Mesendoderm (in vitro differentiated cells): ENCODE data around the gene SEC61A1.

Experiments used
- DNase-seq: peaks from one replicate; pipeline ENCODE4 v3.0.0; 2013
- H2AK5ac ChIP-seq: 2 replicates; pipeline ENCODE4 v1.6.1; 2013; ENCODE audit warnings: low read length, inconsistent platforms
- H2BK120ac ChIP-seq: 2 replicates; pipeline ENCODE4 v1.6.1; 2013; ENCODE audit warnings: low read depth, mild to moderate bottlenecking, low read length, moderate library complexity, mixed read lengths
- H2BK15ac ChIP-seq: replicated peaks from 2 replicates; pipeline ENCODE4 v1.6.1; 2013; ENCODE audit warnings: low read depth, mild to moderate bottlenecking, moderate library complexity
- H2BK5ac ChIP-seq: 2 replicates; pipeline ENCODE4 v1.6.1; 2013; ENCODE audit warnings: low read length, inconsistent platforms
- H3K18ac ChIP-seq: 2 replicates; pipeline ENCODE4 v1.6.1; 2013; ENCODE audit warnings: mild to moderate bottlenecking, low read length, mixed read lengths
- H3K23ac ChIP-seq: one replicate; pipeline ENCODE4 v1.6.1; 2013; ENCODE audit warnings: low read length
- H3K27ac ChIP-seq: 2 replicates; pipeline ENCODE4 v1.5.1; 2013; ENCODE audit warnings: low read depth, mild to moderate bottlenecking, inconsistent platforms, low read length, moderate library complexity
- H3K27me3 ChIP-seq: 2 replicates; pipeline ENCODE4 v1.6.1; 2013; ENCODE audit warnings: low read length, control low read depth, mild to moderate bottlenecking, inconsistent platforms; ENCODE audit not compliant: insufficient read depth, poor library complexity
- H3K36me3 ChIP-seq: 2 replicates; pipeline ENCODE4 v1.6.1; 2013; ENCODE audit warnings: low read length, inconsistent platforms; ENCODE audit not compliant: control insufficient read depth, insufficient read depth
- H3K4ac ChIP-seq: one replicate; pipeline ENCODE4 v1.6.1; 2013; ENCODE audit warnings: low read depth, mild to moderate bottlenecking, low read length, moderate library complexity
- H3K4me1 ChIP-seq: 2 replicates; pipeline ENCODE4 v1.6.1; 2013; ENCODE audit warnings: low read depth, low read length, inconsistent platforms; ENCODE audit not compliant: control insufficient read depth
- H3K4me2 ChIP-seq: 2 replicates; pipeline ENCODE4 v1.6.1; 2013; ENCODE audit warnings: low read length
- H3K4me3 ChIP-seq: 2 replicates; pipeline ENCODE4 v1.5.1; 2013; ENCODE audit warnings: mild to moderate bottlenecking, low read length
- H3K56ac ChIP-seq: one replicate; pipeline ENCODE4 v1.6.1; 2013; ENCODE audit warnings: low read length
- H3K79me1 ChIP-seq: 2 replicates; pipeline ENCODE4 v1.6.1; 2013; ENCODE audit warnings: low read length, inconsistent platforms
- H3K79me2 ChIP-seq: 2 replicates; pipeline ENCODE4 v1.6.1; 2013; ENCODE audit warnings: mild to moderate bottlenecking, low read length; ENCODE audit not compliant: control insufficient read depth, insufficient read depth
- H3K9ac ChIP-seq: 2 replicates; pipeline ENCODE4 v1.6.1; 2013; ENCODE audit warnings: low read length, inconsistent platforms
- H4K5ac ChIP-seq: one replicate; pipeline ENCODE4 v1.6.1; 2013; ENCODE audit warnings: low read length
- H4K8ac ChIP-seq: one replicate; pipeline ENCODE4 v1.6.1; 2013; ENCODE audit warnings: low read depth, mild to moderate bottlenecking, control low read depth, low read length, moderate library complexity
- WGBS: extraction: QIAGEN DNeasy Blood & Tissue Kit; methylation state at CpG from one replicate; pipeline ENCODE4 v1.1.7; 2013; ENCODE audit warnings: low lambda C conversion rate, missing lambda C conversion rate; ENCODE audit not compliant: insufficient coverage; ENCODE audit errors: extremely low coverage; 5-methylcytosine and 5-hydroxymethylcytosine counted together

Gene SEC61A1

DNA sequence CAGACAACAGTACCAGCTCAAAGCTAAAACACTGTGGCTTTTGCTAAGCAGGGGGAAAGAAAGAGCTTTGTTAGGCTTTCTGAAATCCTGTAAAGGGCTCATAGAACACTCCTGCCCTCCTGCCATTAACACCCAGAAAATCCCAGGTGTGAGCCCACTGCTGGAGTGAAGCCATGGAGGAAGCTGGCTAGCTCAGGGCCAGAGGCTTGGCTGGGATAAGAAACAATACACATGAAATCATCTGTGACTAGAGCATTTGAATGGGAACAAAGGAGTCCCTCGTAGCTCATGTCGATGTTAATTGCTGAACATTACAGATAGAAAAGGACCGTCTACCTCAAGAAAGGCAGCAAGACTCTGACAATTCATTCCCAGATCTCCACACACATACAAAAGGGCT, 47.9 kb downstream of the SEC61A1 start:
- no peak overlapping the region for H3K23ac ChIP-seq
- H3K56ac ChIP-seq: no peak overlapping the region
- H3K4ac ChIP-seq: no peak overlapping the region
- no peak overlapping the region for H4K5ac ChIP-seq
- no peak overlapping the region for H3K9ac ChIP-seq
- no peaks in the 10 kb centered on the region for H3K27me3 ChIP-seq
- H3K36me3 ChIP-seq: peaks cover 23% of the 10 kb centered on the region
- no peak overlapping the region for H2BK15ac ChIP-seq
- no peak for DNase-seq
- H2BK120ac ChIP-seq: no peak overlapping the region
- no peak overlapping the region for H2AK5ac ChIP-seq
- H3K79me1 ChIP-seq: no peaks in the 10 kb centered on the region
- no peak overlapping the region for H3K27ac ChIP-seq
- no CpG with 5 or more reads among the region's 3 CpGs for WGBS
- no peaks in the 10 kb centered on the region for H3K4me1 ChIP-seq
- no peak overlapping the region for H3K18ac ChIP-seq
- H3K4me2 ChIP-seq: no peak overlapping the region
- no peak overlapping the region for H4K8ac ChIP-seq
- H3K4me3 ChIP-seq: no peak overlapping the region
- H2BK5ac ChIP-seq: no peak overlapping the region
- no peaks in the 10 kb centered on the region for H3K79me2 ChIP-seq

DNA sequence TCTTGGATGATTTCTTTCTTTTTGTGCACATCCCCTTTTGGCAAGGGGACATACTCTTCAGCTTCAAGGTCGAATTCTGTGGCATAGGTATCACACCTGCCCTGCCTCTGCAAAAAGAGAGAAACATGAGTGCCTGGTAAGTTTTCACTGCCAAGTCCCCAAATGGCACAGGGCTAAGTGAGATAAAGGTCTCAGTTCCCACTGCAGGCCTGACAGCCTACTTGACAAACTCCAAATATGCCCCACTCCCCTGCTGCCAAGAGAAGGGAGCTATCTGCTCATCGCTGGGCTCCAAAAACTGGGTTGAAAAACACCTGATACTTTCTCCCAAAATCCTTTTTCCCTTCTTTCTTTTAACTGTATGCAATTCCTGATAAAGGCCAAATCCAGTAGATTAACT, 48.4 kb downstream of the SEC61A1 start:
- Histone ChIP-seq H3K9ac (no peak overlapping the region), H2BK120ac (no peak overlapping the region), H3K36me3 (peaks cover 23% of the 10 kb centered on the region), H3K4me3 (no peak overlapping the region), H3K27me3 (no peaks in the 10 kb centered on the region), H3K27ac (no peak overlapping the region), H4K5ac (no peak overlapping the region), H3K4ac (no peak overlapping the region), H2BK5ac (no peak overlapping the region), H3K56ac (no peak overlapping the region), H4K8ac (no peak overlapping the region), H3K79me1 (no peaks in the 10 kb centered on the region), H3K4me1 (no peaks in the 10 kb centered on the region), H2BK15ac (no peak overlapping the region), H2AK5ac (no peak overlapping the region), H3K79me2 (no peaks in the 10 kb centered on the region), H3K23ac (no peak overlapping the region), H3K18ac (no peak overlapping the region), H3K4me2 (no peak overlapping the region)
- no CpG with 5 or more reads among the region's 2 CpGs for WGBS
- DNase-seq: no peak

DNA sequence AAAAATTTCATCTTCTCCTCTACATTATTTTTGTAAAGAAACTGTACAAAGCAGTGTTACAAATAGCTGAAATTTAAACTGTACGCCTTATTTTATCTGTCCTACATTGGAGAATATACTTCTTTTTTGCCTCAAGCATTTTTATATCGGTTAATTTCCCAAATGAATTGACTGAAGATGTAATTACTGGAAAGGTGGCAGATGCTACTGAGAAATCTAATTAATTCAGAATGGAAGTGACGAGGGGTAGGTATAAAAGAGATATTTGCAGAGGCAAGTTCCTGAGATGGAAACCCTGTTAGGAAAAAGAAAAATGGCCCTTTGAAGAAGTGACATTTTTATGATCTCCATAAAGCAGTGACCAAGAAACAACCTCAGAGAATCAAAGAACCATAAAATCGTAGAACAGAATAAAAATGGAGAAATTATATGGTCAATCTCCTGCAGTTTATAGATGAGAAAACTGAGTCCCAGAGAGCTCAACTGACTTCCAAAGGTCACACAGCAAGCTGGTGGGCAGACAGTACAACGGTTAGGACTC, 51.0 kb downstream of the SEC61A1 start:
- H2BK120ac ChIP-seq: no peak overlapping the region
- H3K36me3 ChIP-seq: peaks cover 9% of the 10 kb centered on the region

DNA sequence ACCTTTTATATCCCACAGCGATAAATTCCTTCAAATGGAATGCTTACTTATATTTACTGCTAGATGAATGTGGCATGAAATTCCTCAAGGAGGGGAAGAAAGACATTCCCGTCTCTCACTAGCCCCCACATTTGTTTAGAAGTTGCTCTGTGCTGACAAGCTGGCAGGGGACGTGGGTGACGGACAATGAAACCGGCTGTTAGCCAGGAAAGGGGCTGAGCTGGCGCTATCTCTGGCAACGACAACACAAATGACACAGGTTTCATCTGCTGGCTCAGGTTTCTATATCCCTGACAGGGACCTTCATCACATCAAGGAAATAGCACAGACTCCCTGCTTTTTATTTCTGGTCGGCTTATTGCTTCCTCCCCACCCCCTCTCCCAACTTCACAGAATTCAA, 55.6 kb downstream of the SEC61A1 start:
- Histone ChIP-seq H3K4me1 (no peaks in the 10 kb centered on the region), H3K18ac (no peak overlapping the region), H2BK15ac (no peak overlapping the region), H3K9ac (no peak overlapping the region), H3K56ac (no peak overlapping the region), H2AK5ac (no peak overlapping the region), H3K79me2 (peaks cover 5% of the 10 kb centered on the region), H3K23ac (no peak overlapping the region), H3K4me2 (no peak overlapping the region), H3K27me3 (no peaks in the 10 kb centered on the region), H4K8ac (no peak overlapping the region), H3K79me1 (peaks cover 8% of the 10 kb centered on the region), H2BK120ac (no peak overlapping the region), H3K4me3 (no peak overlapping the region), H3K4ac (no peak overlapping the region), H2BK5ac (no peak overlapping the region), H3K27ac (no peak overlapping the region), H4K5ac (no peak overlapping the region), H3K36me3 (peaks cover 5% of the 10 kb centered on the region)
- WGBS: no CpG with 5 or more reads among the region's 8 CpGs
- DNase-seq: peak; percentile 50

More for the DNA sequence above, 51.0 kb downstream of the SEC61A1 start:
- Histone ChIP-seq H3K4me1 (no peaks in the 10 kb centered on the region), H2BK5ac (no peak overlapping the region), H3K79me2 (peaks cover 4% of the 10 kb centered on the region), H2AK5ac (no peak overlapping the region), H3K18ac (no peak overlapping the region), H3K27me3 (no peaks in the 10 kb centered on the region), H4K8ac (no peak overlapping the region), H3K23ac (no peak overlapping the region), H4K5ac (no peak overlapping the region), H3K9ac (no peak overlapping the region), H3K4ac (no peak overlapping the region), H3K27ac (no peak overlapping the region), H3K56ac (no peak overlapping the region), H3K79me1 (peaks cover 7% of the 10 kb centered on the region), H2BK15ac (no peak overlapping the region), H3K4me3 (no peak overlapping the region), H3K4me2 (no peak overlapping the region)
- DNase-seq: no peak
- no CpG with 5 or more reads among the region's 5 CpGs for WGBS

DNA sequence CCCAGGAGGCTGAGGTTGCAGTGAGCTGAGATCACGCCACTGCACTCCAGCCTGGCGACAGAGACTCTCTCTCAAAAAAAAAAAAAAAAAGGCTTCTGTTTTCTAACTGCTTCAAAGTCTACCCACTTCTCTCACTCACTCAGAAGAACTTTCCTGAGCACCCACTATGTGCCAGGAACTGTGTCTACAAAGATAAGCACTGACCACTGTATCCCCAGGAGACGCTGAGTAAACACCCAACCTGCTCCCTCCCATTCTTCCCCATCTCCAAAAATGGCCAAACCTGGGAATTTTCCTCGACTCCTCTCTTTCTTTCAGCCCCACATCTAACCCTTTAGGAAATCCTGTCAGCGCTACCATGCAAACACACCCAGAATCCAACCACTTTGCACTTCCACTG, 58.9 kb downstream of the SEC61A1 start:
- no peak overlapping the region for H4K5ac ChIP-seq
- WGBS: no CpG with 5 or more reads among the region's 5 CpGs
- no peak overlapping the region for H3K4ac ChIP-seq
- peaks cover 12% of the 10 kb centered on the region for H3K79me2 ChIP-seq
- no peak overlapping the region for H2BK15ac ChIP-seq
- H2BK120ac ChIP-seq: no peak overlapping the region
- H3K18ac ChIP-seq: no peak overlapping the region
- no peak overlapping the region for H4K8ac ChIP-seq
- H3K4me2 ChIP-seq: no peak overlapping the region
- no peak overlapping the region for H2BK5ac ChIP-seq
- H3K56ac ChIP-seq: no peak overlapping the region
- H3K4me1 ChIP-seq: no peaks in the 10 kb centered on the region
- no peak overlapping the region for H3K23ac ChIP-seq
- no peak overlapping the region for H2AK5ac ChIP-seq
- no peaks in the 10 kb centered on the region for H3K27me3 ChIP-seq
- H3K27ac ChIP-seq: no peak overlapping the region
- DNase-seq: no peak
- H3K9ac ChIP-seq: no peak overlapping the region
- H3K79me1 ChIP-seq: peaks cover 11% of the 10 kb centered on the region
- H3K4me3 ChIP-seq: no peak overlapping the region
- peaks cover 3% of the 10 kb centered on the region for H3K36me3 ChIP-seq

DNA sequence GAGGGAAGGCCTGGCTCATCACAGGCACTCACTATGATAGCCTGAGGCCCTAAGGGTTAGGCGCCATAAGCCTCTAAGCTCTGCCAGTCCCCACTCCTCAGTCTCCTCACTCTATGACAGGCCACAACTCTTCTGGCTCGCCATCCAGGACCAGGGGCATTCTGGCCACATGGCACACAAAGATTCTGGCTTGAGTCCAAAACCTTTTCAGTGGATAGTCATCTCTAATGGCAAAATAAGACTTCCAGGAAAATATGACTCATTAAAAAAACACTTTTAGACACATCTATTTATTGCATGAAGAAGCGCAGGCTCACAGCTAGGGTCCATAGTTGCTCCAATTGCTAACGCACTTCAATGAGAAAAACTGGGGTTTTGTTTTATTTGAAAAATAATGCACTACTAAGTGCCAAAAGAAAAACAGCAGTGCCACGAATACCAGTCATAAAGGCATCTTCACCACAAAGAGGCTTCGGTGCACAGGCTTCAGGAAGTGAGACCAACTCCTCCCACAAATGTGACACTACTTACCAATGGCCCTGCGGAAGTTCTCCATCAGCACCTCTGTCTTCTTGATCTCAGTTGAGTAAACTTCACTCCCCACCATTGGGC, 60.2 kb downstream of the SEC61A1 start:
- Histone ChIP-seq H2BK5ac (no peak overlapping the region), H3K23ac (no peak overlapping the region), H3K4ac (no peak overlapping the region), H2BK120ac (no peak overlapping the region), H3K4me3 (no peak overlapping the region), H3K79me2 (peaks cover 8% of the 10 kb centered on the region), H2BK15ac (no peak overlapping the region), H3K27ac (no peak overlapping the region), H3K79me1 (peaks cover 5% of the 10 kb centered on the region), H3K18ac (no peak overlapping the region), H4K8ac (no peak overlapping the region), H3K4me1 (no peaks in the 10 kb centered on the region), H3K4me2 (no peak overlapping the region), H2AK5ac (no peak overlapping the region), H3K9ac (no peak overlapping the region), H3K27me3 (no peaks in the 10 kb centered on the region), H4K5ac (no peak overlapping the region), H3K56ac (no peak overlapping the region), H3K36me3 (peaks cover 3% of the 10 kb centered on the region)
- WGBS: no CpG with 5 or more reads among the region's 7 CpGs
- no peak for DNase-seq
